Measurements from ENCODE around the gene USP48. TPM values are rescaled to one million over a fixed set of nuclear protein-coding genes. Genes with fewer than 3 reads are reported as not detected.

Gene USP48
- total RNA-seq, 1 experiment from 2014 or later = 84.8 TPM

- Mint-ChIP-seq H3K4me1 (peaks cover 16 to 26% of the 10 kb centered on the region in 2 experiments), H3K27ac (no peak overlapping the region)
- DNase-seq = peak; percentile 85
These were observed 127.2 kb downstream of the USP48 start for GRCh38 chr1:21655748-21656147.

More at GRCh38 chr1:21655748-21656147, 127.2 kb downstream of the USP48 start:
- H3K23me2 ChIP-seq (ENCODE audit: insufficient read length, low read depth, low read length, poor library complexity, severe bottlenecking) = peaks cover 11% of the 10 kb centered on the region
- H3K4me1 ChIP-seq (ENCODE audit: insufficient read depth, low read length) = no peaks in the 10 kb centered on the region; the same call in 1 of the 2 replicates
- no peak overlapping the region for H3K14ac ChIP-seq (ENCODE audit: insufficient read depth, low read length)
- no CpG with 5 or more reads among the region's 4 CpGs for WGBS (ENCODE audit: extremely low coverage, insufficient read length, low lambda C conversion rate)
- H4K5ac ChIP-seq (ENCODE audit: insufficient read length, low read depth, low read length) = no peak overlapping the region
- H3K4me2 ChIP-seq (ENCODE audit: insufficient read depth, insufficient read length, low read length) = no peak overlapping the region
- H3K9me3 ChIP-seq (ENCODE audit: control insufficient read depth, low read depth, low read length) = no peaks in the 10 kb centered on the region
- no peak overlapping the region for H3K18ac ChIP-seq (ENCODE audit: insufficient read length, low read depth, low read length)
- no peaks in the 10 kb centered on the region for H3K79me1 ChIP-seq (ENCODE audit: insufficient read depth, low read depth, low read length, poor library complexity, severe bottlenecking)
- H2BK120ac ChIP-seq (ENCODE audit: low read depth, low read length, poor library complexity, severe bottlenecking) = no peak overlapping the region
- Mint-ChIP-seq H3K36me3 (ENCODE audit: insufficient read depth in 1 of 3, low read depth in 3 of 3) (no peaks in the 10 kb centered on the region), H3K9me3 (no peaks in the 10 kb centered on the region; a peak in 2 of 5 replicates), H3K27me3 (ENCODE audit: low read depth) (peaks cover 32% of the 10 kb centered on the region), H3K4me3 (no peak overlapping the region)
- H2BK20ac ChIP-seq (ENCODE audit: low read depth, low read length, poor library complexity, severe bottlenecking) = no peak overlapping the region
- no peak overlapping the region for H2BK5ac ChIP-seq (ENCODE audit: insufficient read length, low read length)
- no peak overlapping the region for H3K56ac ChIP-seq (ENCODE audit: insufficient read length, low read depth, low read length)
- no peak overlapping the region for H3T11ph ChIP-seq (ENCODE audit: low read length)
- no peak overlapping the region for H2BK15ac ChIP-seq (ENCODE audit: low read depth, low read length)
- no peak overlapping the region for H3K4ac ChIP-seq (ENCODE audit: low read depth, low read length)
- no peak overlapping the region for H3K27ac ChIP-seq (ENCODE audit: insufficient read length, low read depth, low read length)
- no peak overlapping the region for H4K91ac ChIP-seq (ENCODE audit: insufficient read length, low read depth, low read length)
- TF ChIP-seq CTCF (conservative IDR thresholded peaks at IDR 0.05) = peak; percentile 57
- no peaks in the 10 kb centered on the region for H3K79me2 ChIP-seq (ENCODE audit: insufficient read depth, low read length)
- no peak overlapping the region for H3K9ac ChIP-seq (ENCODE audit: extremely low read depth, insufficient read length, low read length)
- H4K8ac ChIP-seq (replicated peaks; ENCODE audit: insufficient read length, low read depth, low read length) = no peak overlapping the region
- no peak overlapping the region for H2BK12ac ChIP-seq (ENCODE audit: insufficient read length, low read depth, low read length)
- no peak overlapping the region for H2AK5ac ChIP-seq (ENCODE audit: insufficient read length, low read length)
- H2AFZ ChIP-seq (ENCODE audit: low read length) = no peak overlapping the region
- no peak overlapping the region for H3K23ac ChIP-seq (ENCODE audit: insufficient read length, low read depth, low read length)
- peaks cover 3% of the 10 kb centered on the region for H4K20me1 ChIP-seq (ENCODE audit: control insufficient read depth, insufficient read depth, insufficient read length)
- no peaks in the 10 kb centered on the region; the same call in 1 of the 2 replicates for H3K27me3 ChIP-seq (ENCODE audit: insufficient read depth, low read length)
